HepG2 (cell line): Measurements from ENCODE around the gene ABHD12. TPM values are rescaled to one million over a fixed set of nuclear protein-coding genes. Genes with fewer than 3 reads are reported as not detected.

Experiments used
- ATAC-seq: fragments of 200-7000 bp; cut with Tn5 transposase; 3 replicates; pipeline ENCODE4 v1.9.1; 2020; ENCODE audit warnings: mild to moderate bottlenecking, moderate library complexity
- BruUV-seq: library from RNA; stranded (reverse); fragments of 400-500 nt; replicated peaks from 2 replicates; lab custom pipeline; 2021; lab: Mats Ljungman, UMichigan
- CTCF ChIA-PET: fragments of 300-600 bp; formaldehyde crosslinking; extraction: SDS; loops from one replicate; lab custom pipeline; 2021; ENCODE audit warnings: low total read pairs, inconsistent platforms, low intra/inter-chr PET ratio; lab: Yijun Ruan, JAX
- POLR2A ChIA-PET: fragments of 350-600 bp; sonication (Branson Sonifier 250); formaldehyde crosslinking; loops from one replicate; lab custom pipeline; 2020; ENCODE audit warnings: antibody characterized with exemption, inconsistent platforms; lab: Yijun Ruan, JAX
- DNase-seq: peaks from one replicate; pipeline ENCODE4 v3.0.0-alpha.2; 2015; ENCODE audit warnings: low spot score
- FAIRE-seq: peaks from 3 replicates; lab custom pipeline; 2011; peaks lifted over from hg19 to GRCh38; lab: Jason Lieb, UNC
- H2AFZ ChIP-seq: one replicate; pipeline ENCODE4 v1.6.1; 2011; ENCODE audit warnings: low read length, inconsistent platforms
- H3K27ac ChIP-seq: fragments of 300-600 bp; 3 replicates; pipeline ENCODE4 v1.8.0; 2011; ENCODE audit warnings: mixed run types, mild to moderate bottlenecking, mixed read lengths, low read length, inconsistent platforms; ENCODE audit not compliant: insufficient read depth; ENCODE audit errors: extremely low read length
- H3K27me3 ChIP-seq, 2 experiments: fragments of 200-600 bp in 1 of 2; 2 replicates in 1 of 2; 3 replicates in 1 of 2; pipeline versions ENCODE4 v1.6.0 to v1.8.0; 2011; ENCODE audit warnings: low read length in 2 of 2, mild to moderate bottlenecking in 2 of 2, moderate library complexity in 2 of 2, inconsistent platforms in 1 of 2; ENCODE audit not compliant: insufficient read depth in 2 of 2, control insufficient read depth in 1 of 2
- H3K36me3 ChIP-seq, 2 experiments: fragments of 200-600 bp in 1 of 2; replicated peaks in 1 of 2; 2 replicates in 1 of 2; 3 replicates in 1 of 2; pipeline versions ENCODE4 v1.5.1 to v1.8.0; 2011; ENCODE audit warnings: low read length in 2 of 2, inconsistent platforms in 1 of 2; ENCODE audit not compliant: insufficient read depth in 2 of 2, control insufficient read depth in 1 of 2
- H3K4me1 ChIP-seq: 2 replicates; pipeline ENCODE4 v1.5.1; 2012; ENCODE audit warnings: low read length, inconsistent platforms; ENCODE audit not compliant: insufficient read depth
- H3K4me2 ChIP-seq: 2 replicates; pipeline ENCODE4 v1.6.0; 2011; ENCODE audit warnings: low read depth, low read length, inconsistent platforms
- H3K4me3 ChIP-seq, 3 experiments: fragments of 200-600 bp in 1 of 3; sonication (generic), shearing (Covaris generic) in 1 of 3; replicated peaks in 1 of 3; 2 replicates each; pipeline ENCODE4 v1.5.1; 2011 to 2016; ENCODE audit warnings: low read length in 3 of 3, inconsistent platforms in 2 of 3, low read depth in 2 of 3, mild to moderate bottlenecking in 2 of 3, control low read depth in 1 of 3, mixed read lengths in 1 of 3; ENCODE audit not compliant: insufficient read depth in 1 of 3
- H3K79me2 ChIP-seq: one replicate; pipeline ENCODE4 v1.6.1; 2011; ENCODE audit warnings: low read length, inconsistent platforms; ENCODE audit not compliant: insufficient read depth
- H3K9ac ChIP-seq: 2 replicates; pipeline ENCODE4 v1.6.0; 2011; ENCODE audit warnings: mild to moderate bottlenecking, low read depth, low read length, inconsistent platforms; ENCODE audit not compliant: insufficient read depth
- H3K9me3 ChIP-seq: 2 replicates; pipeline ENCODE4 v1.5.1; 2012; ENCODE audit warnings: mild to moderate bottlenecking, low read length
- H4K20me1 ChIP-seq: 2 replicates; pipeline ENCODE4 v1.6.0; 2011; ENCODE audit warnings: inconsistent platforms, mild to moderate bottlenecking, low read length, moderate library complexity; ENCODE audit not compliant: insufficient read depth
- ATF6 ChIP-seq: sonication (generic); formaldehyde crosslinking; conservative IDR thresholded peaks from 2 replicates; pipeline ENCODE4 v1.4.0; 2020; ENCODE audit warnings: missing genetic modification reagents
- GABPB1 ChIP-seq: IDR thresholded peaks from 2 replicates; pipeline ENCODE4 v1.6.1; 2016; ENCODE audit warnings: mild to moderate bottlenecking, missing genetic modification reagents, moderate library complexity, missing compliant biosample characterization
- HMGXB3 ChIP-seq: sonication (generic); formaldehyde crosslinking; IDR thresholded peaks from 2 replicates; pipeline ENCODE4 v1.4.0; 2020; ENCODE audit warnings: missing genetic modification reagents, borderline replicate concordance
- POGZ ChIP-seq: sonication (generic); formaldehyde crosslinking; IDR thresholded peaks from 2 replicates; pipeline ENCODE4 v1.4.0; 2020; ENCODE audit warnings: mild to moderate bottlenecking, missing genetic modification reagents
- U2AF1 ChIP-seq: fragments of 200-400 bp; formaldehyde crosslinking; optimal IDR thresholded peaks from 2 replicates; pipeline ENCODE3; 2017; ENCODE audit warnings: mild to moderate bottlenecking, low read depth, low read length
- ZNF644 ChIP-seq: IDR thresholded peaks from 2 replicates; pipeline ENCODE4 v1.6.1; 2016; ENCODE audit warnings: low read depth
- WGBS: methylation state at CpG from one replicate; pipeline ENCODE4 v1.1.6; 2017; ENCODE audit warnings: low lambda C conversion rate; 5-methylcytosine and 5-hydroxymethylcytosine counted together
- in situ Hi-C: cut with HindIII; loops from 2 replicates; pipeline ENCODE4 v1.10.0; 2017; ENCODE audit warnings: low pct_unique_long_range_greater_than_20kb; ENCODE audit not compliant: extremely low pct_ligation_motif_present
- intact Hi-C: fragments of 100-400 bp; cut with micrococcal nuclease; formaldehyde crosslinking; loops from one replicate; pipeline ENCODE4 v1.10.0; 2022; ENCODE audit not compliant: unreplicated experiment
- polyA plus RNA-seq, 8 experiments: library from polyadenylated mRNA; depleted of rRNA in 3 of 8; stranded (reverse) in 7 of 8; unstranded in 1 of 8; fragments of >200 nt; fragmentation: Illumina TruSeq in 4 of 8; extraction: Trizol in 4 of 8; gene quantifications; 2 replicates each; pipeline versions ENCODE4 v1.2.1 to v1.2.3, GENCODE V29; 2011 to 2016; ENCODE audit warnings: low read depth in 4 of 8, missing spikeins in 1 of 8, mixed read lengths in 1 of 8; ENCODE audit not compliant: insufficient read depth in 1 of 8
- total RNA-seq, 5 experiments: library from RNA; depleted of rRNA; stranded (reverse); fragments of >200 nt; fragmentation: Illumina TruSeq; extraction: Trizol; gene quantifications; 2 replicates each; pipeline ENCODE4 v1.2.3, GENCODE V29; 2016; ENCODE audit warnings: low read depth in 1 of 5

ABHD12 gene
- total and polyA plus RNA-seq, 2 of the 13 experiments (the other 11 are each of a cell fraction or from before 2014, with no cell fraction given), result 23.5 to 72.1 TPM

GRCh38 chr20:25374842-25375241 is 15.8 kb downstream of the ABHD12 start (continued):
- TF ChIP-seq ATF6 (CRISPR knock-in tag) (no peak), POGZ (CRISPR knock-in tag) (no peak)

- intact Hi-C loops, result no loop called here
- FAIRE-seq, result peak; percentile 30
- Histone ChIP-seq H3K9me3 (no peaks in the 10 kb centered on the region), H3K36me3 (no peaks in the 10 kb centered on the region; a peak in 2 of 5 replicates), H2AFZ (no peak overlapping the region), H3K4me3 (no peak overlapping the region), H3K9ac (no peak overlapping the region), H3K27ac (no peak overlapping the region), H4K20me1 (peaks cover 31% of the 10 kb centered on the region), H3K4me1 (peaks cover 16% of the 10 kb centered on the region), H3K4me2 (no peak overlapping the region), H3K79me2 (peaks cover 39% of the 10 kb centered on the region), H3K27me3 (no peaks in the 10 kb centered on the region; a peak in 1 of 5 replicates)
- no TSS peak for BruUV-seq
- ATAC-seq, result no peak
- in situ Hi-C loops, result no loop called here
- TF ChIP-seq U2AF1 (no peak), HMGXB3 (CRISPR knock-in tag) (no peak), ZNF644 (CRISPR knock-in tag) (no peak), GABPB1 (CRISPR knock-in tag) (no peak)
- CTCF ChIA-PET, result no interaction called here
- DNase-seq, result no peak
- POLR2A ChIA-PET, result interaction anchor here (1.5 kb wide), 1 partner anchor 18 kb away, joined by 4 read pairs; the partner anchor contains the start of gene ABHD12
- WGBS, result 99% methylated on average over 10 of the region's 10 CpGs
Observed at GRCh38 chr20:25372584-25373336, 17.9 kb downstream of the ABHD12 start.
